ENCODE measurements around the gene AGAP6.

DNA sequence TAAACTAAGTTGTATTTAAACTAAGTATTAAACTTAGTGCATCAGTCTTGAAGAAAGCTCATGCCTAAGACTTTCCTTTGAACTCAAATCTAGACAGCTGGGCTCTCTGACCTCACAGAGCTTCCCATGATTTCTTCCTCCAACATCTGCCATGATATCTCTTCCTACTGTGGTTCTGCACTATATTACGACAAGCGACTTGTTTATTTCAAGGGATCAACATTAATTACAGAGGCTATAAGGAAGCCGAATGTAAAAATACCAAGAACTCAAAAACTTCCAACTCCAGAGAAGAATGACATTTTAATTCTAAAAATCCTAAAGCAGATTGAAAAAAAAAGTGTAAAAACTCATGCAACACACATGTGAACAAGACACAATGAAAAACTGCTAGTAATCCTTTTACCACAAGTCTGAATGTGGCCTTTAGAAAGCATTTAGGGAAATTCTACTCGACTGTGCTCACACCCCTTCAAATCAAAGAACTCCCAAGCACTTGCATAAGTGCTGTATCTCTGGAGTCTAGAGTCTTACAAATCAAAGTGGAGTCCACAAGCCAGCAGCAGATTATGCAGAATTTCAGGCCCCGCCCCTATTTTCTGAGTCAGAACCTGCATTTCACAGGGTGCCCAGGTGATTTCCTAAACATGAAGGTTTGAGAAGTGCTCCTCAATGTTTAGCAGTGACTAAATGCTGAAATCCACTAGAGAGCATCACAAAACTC, 56.9 kb downstream of the AGAP6 start:
- TF ChIP-seq EP300 (IDR thresholded peaks at IDR 0.05) (no peak), MYC (IDR thresholded peaks at IDR 0.05; ENCODE audit: borderline replicate concordance, low read length) (no peak), POLR2AphosphoS2 (conservative IDR thresholded peaks at IDR 0.05; ENCODE audit: low read length) (no peak), NPAS2 (CRISPR knock-in tag; IDR thresholded peaks at IDR 0.05; ENCODE audit: borderline replicate concordance) (no peak), POLR2A (IDR thresholded peaks at IDR 0.05; ENCODE audit: low read length) (no peak), MAFK (IDR thresholded peaks at IDR 0.05; ENCODE audit: partially characterized antibody) (no peak), BHLHE40 (IDR thresholded peaks at IDR 0.05; ENCODE audit: low read depth, low read length) (no peak), ZC3H11A (IDR thresholded peaks at IDR 0.05) (no peak), RAD21 (conservative IDR thresholded peaks at IDR 0.05 in 1 of 2, IDR thresholded peaks at IDR 0.05 in 1 of 2) (no peak), JUNB (IDR thresholded peaks at IDR 0.05) (no peak), HEYL (CRISPR knock-in tag; IDR thresholded peaks at IDR 0.05) (no peak)
- TF ChIP-seq, protein P1, sequence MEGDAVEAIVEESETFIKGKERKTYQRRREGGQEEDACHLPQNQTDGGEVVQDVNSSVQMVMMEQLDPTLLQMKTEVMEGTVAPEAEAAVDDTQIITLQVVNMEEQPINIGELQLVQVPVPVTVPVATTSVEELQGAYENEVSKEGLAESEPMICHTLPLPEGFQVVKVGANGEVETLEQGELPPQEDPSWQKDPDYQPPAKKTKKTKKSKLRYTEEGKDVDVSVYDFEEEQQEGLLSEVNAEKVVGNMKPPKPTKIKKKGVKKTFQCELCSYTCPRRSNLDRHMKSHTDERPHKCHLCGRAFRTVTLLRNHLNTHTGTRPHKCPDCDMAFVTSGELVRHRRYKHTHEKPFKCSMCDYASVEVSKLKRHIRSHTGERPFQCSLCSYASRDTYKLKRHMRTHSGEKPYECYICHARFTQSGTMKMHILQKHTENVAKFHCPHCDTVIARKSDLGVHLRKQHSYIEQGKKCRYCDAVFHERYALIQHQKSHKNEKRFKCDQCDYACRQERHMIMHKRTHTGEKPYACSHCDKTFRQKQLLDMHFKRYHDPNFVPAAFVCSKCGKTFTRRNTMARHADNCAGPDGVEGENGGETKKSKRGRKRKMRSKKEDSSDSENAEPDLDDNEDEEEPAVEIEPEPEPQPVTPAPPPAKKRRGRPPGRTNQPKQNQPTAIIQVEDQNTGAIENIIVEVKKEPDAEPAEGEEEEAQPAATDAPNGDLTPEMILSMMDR (IDR thresholded peaks at IDR 0.05), result no peak
- TF ChIP-seq, protein P2, sequence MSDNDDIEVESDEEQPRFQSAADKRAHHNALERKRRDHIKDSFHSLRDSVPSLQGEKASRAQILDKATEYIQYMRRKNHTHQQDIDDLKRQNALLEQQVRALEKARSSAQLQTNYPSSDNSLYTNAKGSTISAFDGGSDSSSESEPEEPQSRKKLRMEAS (IDR thresholded peaks at IDR 0.05), result no peak
- TF ChIP-seq, protein P3, sequence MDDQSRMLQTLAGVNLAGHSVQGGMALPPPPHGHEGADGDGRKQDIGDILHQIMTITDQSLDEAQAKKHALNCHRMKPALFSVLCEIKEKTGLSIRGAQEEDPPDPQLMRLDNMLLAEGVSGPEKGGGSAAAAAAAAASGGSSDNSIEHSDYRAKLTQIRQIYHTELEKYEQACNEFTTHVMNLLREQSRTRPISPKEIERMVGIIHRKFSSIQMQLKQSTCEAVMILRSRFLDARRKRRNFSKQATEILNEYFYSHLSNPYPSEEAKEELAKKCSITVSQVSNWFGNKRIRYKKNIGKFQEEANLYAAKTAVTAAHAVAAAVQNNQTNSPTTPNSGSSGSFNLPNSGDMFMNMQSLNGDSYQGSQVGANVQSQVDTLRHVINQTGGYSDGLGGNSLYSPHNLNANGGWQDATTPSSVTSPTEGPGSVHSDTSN (IDR thresholded peaks at IDR 0.05), result no peak

Data from A549 (cell line).